Non-pigmented ciliary epithelial cell (primary cell): ENCODE measurements around the gene SUPT4H1.

Experiments
- DNase-seq: peaks from one replicate; pipeline ENCODE4 v3.0.0-alpha.2; 2010; ENCODE audit warnings: low read depth

Gene SUPT4H1

DNA sequence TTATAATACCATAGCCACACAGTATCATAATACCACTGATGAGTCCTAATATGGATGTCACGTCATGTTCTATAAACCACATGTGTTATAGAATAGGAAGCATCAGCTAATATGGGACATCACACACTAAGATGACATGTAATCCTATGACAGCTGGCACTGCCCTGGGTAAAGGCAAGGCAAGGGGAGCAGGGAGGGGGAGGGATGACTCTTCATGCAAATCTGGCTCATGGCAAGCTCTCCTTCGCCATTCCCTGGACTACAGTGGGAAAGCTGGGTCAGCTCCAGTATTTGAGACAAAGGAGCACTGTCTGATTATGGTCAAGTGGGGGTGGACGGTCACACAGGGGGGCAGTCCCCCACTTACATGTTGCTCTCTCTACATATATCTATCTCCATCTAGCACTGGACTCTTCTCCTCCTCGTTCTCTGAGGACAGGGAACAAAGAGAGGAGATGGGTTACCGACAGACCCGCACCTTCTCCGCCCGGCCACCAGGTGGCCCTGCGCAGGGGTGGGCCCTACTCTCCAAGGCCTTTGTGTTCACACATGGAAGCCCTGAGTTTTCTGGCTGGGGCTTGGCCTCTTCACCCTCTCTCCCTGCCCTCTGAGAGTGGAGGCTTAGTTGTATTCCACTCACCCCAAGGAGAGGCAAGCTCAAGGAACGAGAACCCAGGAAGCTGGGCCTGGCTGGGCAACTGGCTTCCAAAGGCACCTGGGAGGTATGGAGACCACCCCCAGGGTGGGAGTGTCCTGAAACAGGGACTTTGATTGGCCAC, 47.8 kb downstream of the SUPT4H1 start:
- no peak for DNase-seq

DNA sequence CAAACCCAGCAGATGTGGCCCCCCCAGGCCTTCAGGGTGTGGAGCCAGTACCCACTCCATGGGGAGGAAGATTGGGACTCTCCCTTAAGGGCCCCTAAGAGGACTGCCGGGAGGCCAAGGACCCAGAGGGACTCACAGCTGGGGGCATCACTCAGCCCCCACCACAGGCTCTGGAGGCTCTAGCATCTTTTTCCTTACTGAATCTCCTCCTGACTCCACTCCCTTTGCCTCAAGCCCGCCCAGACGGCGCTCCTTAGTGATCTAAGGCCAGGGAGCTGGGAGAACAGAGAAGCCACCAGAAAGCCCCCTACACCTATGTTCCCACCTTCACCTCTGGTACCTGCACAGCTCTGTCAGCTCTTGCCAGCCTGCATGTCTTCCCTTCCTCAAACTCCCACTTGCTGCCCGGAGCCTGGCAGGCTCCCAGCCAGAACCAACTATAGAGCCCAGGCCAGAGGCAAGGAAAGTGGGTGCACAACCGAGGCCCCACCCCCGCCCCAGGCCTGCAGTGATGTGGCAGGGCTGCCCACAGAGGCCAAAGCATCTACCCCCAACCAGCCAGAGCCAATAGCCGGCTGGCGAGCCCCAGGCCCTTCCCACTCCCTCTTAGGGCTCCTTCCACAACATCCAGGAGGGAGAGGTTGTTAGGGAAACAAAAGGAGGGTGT, 48.9 kb downstream of the SUPT4H1 start:
- no peak for DNase-seq

DNA sequence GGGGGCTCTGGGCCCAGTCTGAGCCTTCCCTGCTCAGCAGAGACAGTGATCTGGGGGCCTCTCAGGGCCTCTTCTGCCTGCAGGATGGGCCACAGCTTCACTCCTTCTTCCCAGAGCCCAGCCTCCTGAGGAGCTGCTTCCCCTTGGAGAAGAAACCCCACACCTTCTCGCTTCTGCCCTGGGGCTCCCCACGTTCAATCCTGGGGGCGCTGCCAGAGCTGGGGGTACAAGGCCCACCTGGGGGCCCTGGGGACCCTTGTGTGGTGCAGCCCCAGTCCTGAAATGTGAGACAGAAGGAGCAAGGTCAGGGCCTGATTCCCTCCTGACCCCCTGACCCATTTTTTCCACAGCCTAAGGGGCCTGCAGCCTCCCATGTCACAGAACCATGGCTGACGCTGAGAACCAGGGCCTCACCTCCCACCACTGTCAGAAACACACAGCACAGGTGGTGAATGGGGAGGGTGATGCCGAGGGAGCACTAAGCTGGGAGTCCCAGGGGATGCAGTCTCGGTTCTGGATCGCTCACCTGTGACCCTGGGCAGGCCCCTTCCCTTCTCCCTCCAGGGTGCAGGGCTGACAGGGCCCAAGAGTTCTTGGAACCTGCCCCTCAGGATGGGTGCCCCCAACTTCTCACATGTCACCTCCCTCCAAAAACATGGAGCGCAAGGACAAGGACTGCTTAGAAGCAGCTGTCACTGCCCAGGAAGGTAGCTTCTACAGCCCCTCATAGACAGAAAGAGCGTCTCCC, 49.7 kb downstream of the SUPT4H1 start:
- DNase-seq: no peak

DNA sequence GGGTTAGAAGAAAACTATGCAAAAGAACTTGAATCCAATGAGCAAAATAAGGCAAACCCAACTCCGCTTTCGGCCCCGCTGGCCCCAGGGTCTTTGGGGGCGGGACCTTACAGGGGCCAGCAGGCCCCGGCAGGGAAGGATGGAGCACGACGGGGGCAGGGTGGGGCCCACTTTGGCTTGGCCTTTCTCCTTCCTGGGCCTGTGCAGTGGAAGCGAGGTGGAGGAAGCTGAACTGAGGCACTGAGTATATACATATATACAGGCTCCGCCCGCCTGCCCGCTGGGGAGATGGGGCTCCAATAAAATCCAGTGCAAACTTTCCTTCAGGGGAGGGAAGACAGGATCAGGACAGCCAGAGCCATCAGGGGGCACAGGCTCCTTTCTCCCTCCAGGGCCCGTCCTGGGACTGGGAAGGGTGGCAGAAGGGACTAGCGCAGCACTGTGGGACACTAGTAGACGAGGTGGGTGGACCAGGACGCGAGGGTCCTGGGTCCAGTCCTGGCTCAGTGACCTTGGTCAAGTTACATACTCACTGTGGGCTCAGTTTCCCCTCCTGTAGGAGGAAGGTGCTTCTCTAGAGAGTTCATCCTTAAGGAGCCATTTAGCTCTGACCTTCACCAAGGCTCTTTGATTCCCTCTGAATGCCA, 50.4 kb downstream of the SUPT4H1 start:
- no peak for DNase-seq

DNA sequence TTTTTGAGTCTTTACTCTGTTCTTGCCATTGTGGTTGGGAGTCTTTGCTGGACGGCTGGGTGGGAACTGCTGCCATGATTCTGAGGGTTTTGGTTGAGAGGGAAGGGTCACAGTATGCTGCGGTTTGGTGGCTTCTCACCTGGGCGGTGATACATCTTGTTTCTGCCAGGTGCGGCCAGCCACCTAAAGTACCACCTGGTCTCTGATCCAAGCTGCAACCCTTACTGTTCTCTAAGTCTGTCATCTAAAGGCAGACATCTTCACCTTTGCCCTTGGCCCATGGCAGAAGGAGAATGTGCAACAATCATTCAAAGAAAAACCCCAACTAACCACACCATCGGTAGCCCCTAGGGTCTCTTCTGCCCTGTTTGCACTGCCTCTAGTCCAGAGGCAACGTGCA, 51.7 kb downstream of the SUPT4H1 start:
- no peak for DNase-seq
